Adrenal gland (tissue), 5 donors: Measurements from ENCODE around the gene SH3BGRL2.

Source experiments
- CTCF ChIP-seq, 6 experiments: fragments of 450-650 bp in 4 of 6; fragments of 200-600 bp in 2 of 6; sonication (generic) in 1 of 6; IDR thresholded peaks; 1 replicate in 5 of 6; 2 replicates in 1 of 6; pipeline versions ENCODE4 v1.5.1 to v1.8.0; 2016 to 2021; ENCODE audit warnings: antibody characterized with exemption in 6 of 6, mild to moderate bottlenecking in 2 of 6, moderate library complexity in 1 of 6
- POLR2A ChIP-seq, 2 donors: fragments of 450-650 bp; IDR thresholded peaks; one replicate each; pipeline ENCODE4 v1.6.1; 2017; ENCODE audit warnings: antibody characterized with exemption in 2 of 2, mild to moderate bottlenecking in 2 of 2, moderate library complexity in 1 of 2
- donor health status: DM: no; HTN: no; CAD: no.

- TF ChIP-seq CTCF (IDR thresholded peaks at IDR 0.05) = no peak
- TF ChIP-seq POLR2A (IDR thresholded peaks at IDR 0.05) = no peak
These were observed 16.5 kb upstream of the SH3BGRL2 start for GRCh38 chr6:79614326-79615305.
